HCT116 (cell line): ENCODE results near the gene ZNF322. TPM values are rescaled to one million over a fixed set of nuclear protein-coding genes. Genes with fewer than 3 reads are reported as not detected.

Experiments used
- ATAC-seq: fragments of 200-7000 bp; cut with Tn5 transposase; 2 replicates; pipeline ENCODE4 v1.9.1; 2020; ENCODE audit warnings: mild to moderate bottlenecking, moderate library complexity
- BruUV-seq: library from RNA; stranded (reverse); fragments of 400-500 nt; replicated peaks from 2 replicates; lab custom pipeline; 2021; lab: Mats Ljungman, UMichigan
- CTCF ChIA-PET: fragments of 300-600 bp; sonication (Branson Sonifier 250); formaldehyde crosslinking; loops from one replicate; lab custom pipeline; 2021; ENCODE audit warnings: antibody characterized with exemption; lab: Charles Lee
- POLR2A ChIA-PET: fragments of 300-600, 350-600 bp; sonication (Branson Sonifier 250); formaldehyde crosslinking; loops from one replicate; lab custom pipeline; 2021; ENCODE audit warnings: antibody characterized with exemption; lab: Charles Lee
- RAD21 ChIA-PET, 2 experiments: fragments of 300-600 bp; sonication (Branson Sonifier 250); formaldehyde crosslinking; loops; one replicate each; lab custom pipeline; 2023; ENCODE audit warnings: low total read pairs in 2 of 2; ENCODE audit not compliant: uncharacterized antibody in 2 of 2, unreplicated experiment in 2 of 2, low non-redundant PET in 1 of 2; lab: Charles Lee
- DNase-seq: peaks from one replicate; pipeline ENCODE4 v3.0.0-alpha.2; 2010; ENCODE audit warnings: low read depth, low spot score
- H2AFZ ChIP-seq: fragments of 200-600 bp; shearing (Covaris generic), sonication (generic); 2 replicates; pipeline ENCODE4 v1.6.1; 2017; ENCODE audit warnings: low read depth, mixed run types, mixed read lengths, antibody characterized with exemption, low read length; ENCODE audit not compliant: poor library complexity, severe bottlenecking
- H3K27ac ChIP-seq: 2 replicates; pipeline ENCODE4 v1.5.1; 2012; ENCODE audit warnings: low read depth, low read length
- H3K27me3 ChIP-seq: fragments of 200-600 bp; sonication (generic); 2 replicates; pipeline ENCODE4 v1.6.1; 2016; ENCODE audit warnings: mixed run types, low read length, mixed read lengths; ENCODE audit not compliant: insufficient read depth
- H3K36me3 ChIP-seq, 2 experiments: fragments of 200-500 bp in 1 of 2; fragments of 200-600 bp in 1 of 2; sonication (Bioruptor generic) in 1 of 2; sonication (generic) in 1 of 2; 2 replicates each; pipeline versions ENCODE4 v1.5.1 to v1.6.1; 2014 to 2016; ENCODE audit warnings: low read length in 2 of 2, inconsistent platforms in 1 of 2, mixed read lengths in 1 of 2, mixed run types in 1 of 2; ENCODE audit not compliant: insufficient read depth in 2 of 2, control insufficient read depth in 1 of 2
- H3K4me1 ChIP-seq, 2 experiments: fragments of 200-600 bp in 1 of 2; sonication (generic) in 1 of 2; 2 replicates each; pipeline versions ENCODE4 v1.5.1 to v1.6.1; 2012 to 2017; ENCODE audit warnings: low read length in 2 of 2, inconsistent platforms in 1 of 2, mild to moderate bottlenecking in 1 of 2, mixed read lengths in 1 of 2, mixed run types in 1 of 2, moderate library complexity in 1 of 2; ENCODE audit not compliant: insufficient read depth in 2 of 2, control insufficient read depth in 1 of 2
- H3K4me2 ChIP-seq: fragments of 200-600 bp; sonication (generic); 2 replicates; pipeline ENCODE4 v1.6.1; 2017; ENCODE audit warnings: mixed run types, low read length, mixed read lengths
- H3K4me3 ChIP-seq, 2 experiments: fragments of 200-600 bp in 1 of 2; sonication (generic) in 1 of 2; replicated peaks in 1 of 2; 2 replicates each; pipeline ENCODE4 v1.5.1; 2011 to 2016; ENCODE audit warnings: low read length in 2 of 2, control low read depth in 1 of 2, low read depth in 1 of 2, mild to moderate bottlenecking in 1 of 2, mixed read lengths in 1 of 2, mixed run types in 1 of 2
- H3K79me2 ChIP-seq: fragments of 200-600 bp; sonication (generic); 2 replicates; pipeline ENCODE4 v1.6.1; 2017; ENCODE audit warnings: mild to moderate bottlenecking, mixed run types, low read length, moderate library complexity, mixed read lengths; ENCODE audit not compliant: insufficient read depth
- H3K9ac ChIP-seq: fragments of 200-600 bp; sonication (generic); 2 replicates; pipeline ENCODE4 v1.6.1; 2016; ENCODE audit warnings: low read length, mixed read lengths
- H3K9me2 ChIP-seq: fragments of 200-600 bp; sonication (generic), shearing (Covaris generic); 2 replicates; pipeline ENCODE4 v1.6.1; 2017; ENCODE audit warnings: mixed run types, mild to moderate bottlenecking, moderate library complexity; ENCODE audit not compliant: insufficient read depth
- H3K9me3 ChIP-seq, 2 experiments: fragments of 200-500 bp in 1 of 2; fragments of 200-600 bp in 1 of 2; sonication (Bioruptor generic) in 1 of 2; sonication (generic) in 1 of 2; 2 replicates each; pipeline ENCODE4 v1.6.1; 2014 to 2017; ENCODE audit warnings: low read length in 2 of 2, mixed read lengths in 2 of 2, inconsistent platforms in 1 of 2, low read depth in 1 of 2, mild to moderate bottlenecking in 1 of 2, mixed run types in 1 of 2, moderate library complexity in 1 of 2; ENCODE audit not compliant: control insufficient read depth in 1 of 2, insufficient read depth in 1 of 2
- H4K20me1 ChIP-seq: fragments of 200-600 bp; sonication (generic), shearing (Covaris generic); 2 replicates; pipeline ENCODE4 v1.6.1; 2017; ENCODE audit warnings: mixed run types, mild to moderate bottlenecking, moderate library complexity; ENCODE audit not compliant: insufficient read depth
- CEBPB ChIP-seq: IDR thresholded peaks from 2 replicates; pipeline ENCODE4 v1.6.1; 2012; ENCODE audit warnings: low read depth
- EGR1 ChIP-seq: IDR thresholded peaks from 2 replicates; pipeline ENCODE4 v1.6.1; 2012; ENCODE audit warnings: low read depth
- ELF1 ChIP-seq: IDR thresholded peaks from 2 replicates; pipeline ENCODE4 v1.6.1; 2012; ENCODE audit warnings: low read depth, borderline replicate concordance
- EZH2 ChIP-seq: fragments of 200-600 bp; sonication (generic); IDR thresholded peaks from 2 replicates; pipeline ENCODE4 v1.6.1; 2017; ENCODE audit warnings: antibody characterized with exemption, mixed run types
- FOSL1 ChIP-seq: IDR thresholded peaks from 2 replicates; pipeline ENCODE4 v1.6.1; 2012; ENCODE audit warnings: low read depth
- JUND ChIP-seq: IDR thresholded peaks from 2 replicates; pipeline ENCODE4 v1.6.1; 2012
- POLR2AphosphoS5 ChIP-seq: IDR thresholded peaks from 2 replicates; pipeline ENCODE4 v1.6.1; 2011; ENCODE audit warnings: mild to moderate bottlenecking, low read depth, low read length, moderate library complexity
- SIN3A ChIP-seq: IDR thresholded peaks from 2 replicates; pipeline ENCODE4 v1.6.1; 2012; ENCODE audit warnings: low read depth
- SP1 ChIP-seq: IDR thresholded peaks from 2 replicates; pipeline ENCODE4 v1.6.1; 2012; ENCODE audit warnings: low read depth
- SRF ChIP-seq: IDR thresholded peaks from 2 replicates; pipeline ENCODE4 v1.6.1; 2012; ENCODE audit warnings: low read depth
- TCF7L2 ChIP-seq: IDR thresholded peaks from 2 replicates; pipeline ENCODE4 v1.7.0; 2011; ENCODE audit warnings: borderline replicate concordance, inconsistent platforms; ENCODE audit not compliant: insufficient read depth, insufficient read length; ENCODE audit errors: extremely low read depth
- YY1 ChIP-seq: IDR thresholded peaks from 2 replicates; pipeline ENCODE4 v1.6.1; 2011; ENCODE audit warnings: low read length, low read depth, moderate library complexity, mild to moderate bottlenecking; ENCODE audit not compliant: insufficient replicate concordance; ENCODE audit errors: extremely low read depth
- ZFX ChIP-seq: fragments of 450-650 bp; IDR thresholded peaks from 2 replicates; pipeline ENCODE4 v1.6.1; 2017
- ZNF274 ChIP-seq: fragments of 200-500 bp; sonication (Bioruptor generic); IDR thresholded peaks from 2 replicates; pipeline ENCODE4 v1.6.1; 2014; ENCODE audit warnings: mild to moderate bottlenecking, low read depth, low read length, inconsistent platforms
- intact Hi-C: fragments of 100-400 bp; cut with micrococcal nuclease; formaldehyde crosslinking; loops from 2 replicates; pipeline ENCODE4 v1.10.0; 2022
- total RNA-seq: library from RNA; stranded (reverse); gene quantifications from one replicate; pipeline ENCODE4 v1.2.1, GENCODE V29; 2021; ENCODE audit not compliant: unreplicated experiment
- TF ChIP-seq, protein P1 (sequence below): IDR thresholded peaks from 2 replicates; pipeline ENCODE4 v1.6.1; 2012; ENCODE audit warnings: low read depth

Gene ZNF322
- total RNA-seq, 1 experiment from 2014 or later = 22.9 TPM

GRCh38 chr6:26624557-26624956 lies 35.0 kb downstream of the ZNF322 start:
- Histone ChIP-seq H3K4me3 (no peak overlapping the region), H3K27me3 (no peaks in the 10 kb centered on the region), H3K4me2 (no peak overlapping the region), H3K27ac (no peak overlapping the region), H3K9me3 (no peaks in the 10 kb centered on the region; a peak in 1 of 4 replicates), H4K20me1 (no peaks in the 10 kb centered on the region), H3K9ac (no peak overlapping the region), H3K9me2 (no peaks in the 10 kb centered on the region), H3K4me1 (no peaks in the 10 kb centered on the region), H2AFZ (no peak overlapping the region), H3K36me3 (no peaks in the 10 kb centered on the region), H3K79me2 (no peaks in the 10 kb centered on the region)
- CTCF ChIA-PET = no interaction called here
- intact Hi-C loops = no loop called here
- POLR2A ChIA-PET = interaction anchor here (0.7 kb wide), 1 partner anchor 1794 kb away, joined by 3 read pairs; no protein-coding TSS in a partner anchor
- ATAC-seq (no peak), DNase-seq (no peak)
- TF ChIP-seq EGR1 = no peak
- no peak for TF ChIP-seq JUND
- TF ChIP-seq CEBPB = no peak
- no peak for TF ChIP-seq YY1
- no peak for TF ChIP-seq ZNF274
- no peak for TF ChIP-seq SP1
- no peak for TF ChIP-seq FOSL1
- no peak for TF ChIP-seq TCF7L2
- no peak for TF ChIP-seq SIN3A
- TF ChIP-seq EZH2 = no peak
- no peak for TF ChIP-seq SRF
- TF ChIP-seq ELF1 = no peak
- no peak for TF ChIP-seq POLR2AphosphoS5
- TF ChIP-seq ZFX = no peak
- TF ChIP-seq, protein P1, sequence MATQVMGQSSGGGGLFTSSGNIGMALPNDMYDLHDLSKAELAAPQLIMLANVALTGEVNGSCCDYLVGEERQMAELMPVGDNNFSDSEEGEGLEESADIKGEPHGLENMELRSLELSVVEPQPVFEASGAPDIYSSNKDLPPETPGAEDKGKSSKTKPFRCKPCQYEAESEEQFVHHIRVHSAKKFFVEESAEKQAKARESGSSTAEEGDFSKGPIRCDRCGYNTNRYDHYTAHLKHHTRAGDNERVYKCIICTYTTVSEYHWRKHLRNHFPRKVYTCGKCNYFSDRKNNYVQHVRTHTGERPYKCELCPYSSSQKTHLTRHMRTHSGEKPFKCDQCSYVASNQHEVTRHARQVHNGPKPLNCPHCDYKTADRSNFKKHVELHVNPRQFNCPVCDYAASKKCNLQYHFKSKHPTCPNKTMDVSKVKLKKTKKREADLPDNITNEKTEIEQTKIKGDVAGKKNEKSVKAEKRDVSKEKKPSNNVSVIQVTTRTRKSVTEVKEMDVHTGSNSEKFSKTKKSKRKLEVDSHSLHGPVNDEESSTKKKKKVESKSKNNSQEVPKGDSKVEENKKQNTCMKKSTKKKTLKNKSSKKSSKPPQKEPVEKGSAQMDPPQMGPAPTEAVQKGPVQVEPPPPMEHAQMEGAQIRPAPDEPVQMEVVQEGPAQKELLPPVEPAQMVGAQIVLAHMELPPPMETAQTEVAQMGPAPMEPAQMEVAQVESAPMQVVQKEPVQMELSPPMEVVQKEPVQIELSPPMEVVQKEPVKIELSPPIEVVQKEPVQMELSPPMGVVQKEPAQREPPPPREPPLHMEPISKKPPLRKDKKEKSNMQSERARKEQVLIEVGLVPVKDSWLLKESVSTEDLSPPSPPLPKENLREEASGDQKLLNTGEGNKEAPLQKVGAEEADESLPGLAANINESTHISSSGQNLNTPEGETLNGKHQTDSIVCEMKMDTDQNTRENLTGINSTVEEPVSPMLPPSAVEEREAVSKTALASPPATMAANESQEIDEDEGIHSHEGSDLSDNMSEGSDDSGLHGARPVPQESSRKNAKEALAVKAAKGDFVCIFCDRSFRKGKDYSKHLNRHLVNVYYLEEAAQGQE = no peak
- RAD21 ChIA-PET = no interaction called here
- BruUV-seq = no TSS peak
